Islet precursor cell (in vitro differentiated cells): Measurements from ENCODE around the gene RAF1.

Experiments used
- DNase-seq: peaks from one replicate; pipeline ENCODE4 v3.0.0-alpha.2; 2018

RAF1 gene

DNA sequence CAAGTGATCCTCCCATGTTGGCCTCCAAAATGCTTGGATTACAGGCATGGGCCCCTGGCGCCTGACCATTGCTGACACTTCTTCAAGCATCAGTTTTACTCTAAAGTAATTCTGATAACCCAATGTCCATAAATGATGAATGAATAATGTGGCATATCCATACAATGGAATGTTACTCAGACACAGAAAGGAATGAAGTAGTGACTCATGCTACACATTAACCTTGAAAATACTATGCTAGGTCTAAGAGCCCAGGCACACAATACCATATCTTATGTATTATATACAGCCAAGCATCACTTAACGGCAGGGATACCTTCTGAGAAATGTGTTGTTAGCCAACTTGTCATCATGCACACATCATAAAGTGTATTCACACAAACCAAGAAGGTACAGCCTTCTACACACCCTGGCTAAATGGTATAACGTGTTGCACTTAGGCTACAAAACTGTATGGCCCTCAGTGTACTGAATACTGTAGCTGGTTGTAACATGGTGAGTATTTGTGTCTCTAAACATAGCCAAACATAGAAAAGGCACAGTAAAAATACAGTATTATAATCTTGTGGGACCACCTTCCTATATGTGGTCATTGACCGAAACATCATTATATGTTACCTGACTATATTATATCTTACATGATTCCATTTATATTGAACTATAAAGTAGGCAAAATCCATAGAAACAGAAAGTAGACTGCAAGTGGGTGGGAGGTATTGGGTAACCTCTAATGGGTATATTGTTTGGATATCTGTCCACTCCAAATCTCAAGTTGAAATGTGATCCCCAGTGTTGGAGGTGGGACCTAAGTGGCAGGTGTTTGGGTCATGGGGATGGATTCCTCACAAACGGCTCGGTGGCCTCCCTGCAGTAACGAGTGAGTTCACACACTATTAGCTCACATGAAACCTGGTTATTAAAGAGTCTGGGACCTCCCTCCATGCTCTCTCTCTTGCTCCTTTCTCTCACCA lies 75.6 kb downstream of the RAF1 start:
- no peak for DNase-seq

GRCh38 chr3:12586403-12586802 lies 77.5 kb downstream of the RAF1 start:
- DNase-seq, result no peak

DNA sequence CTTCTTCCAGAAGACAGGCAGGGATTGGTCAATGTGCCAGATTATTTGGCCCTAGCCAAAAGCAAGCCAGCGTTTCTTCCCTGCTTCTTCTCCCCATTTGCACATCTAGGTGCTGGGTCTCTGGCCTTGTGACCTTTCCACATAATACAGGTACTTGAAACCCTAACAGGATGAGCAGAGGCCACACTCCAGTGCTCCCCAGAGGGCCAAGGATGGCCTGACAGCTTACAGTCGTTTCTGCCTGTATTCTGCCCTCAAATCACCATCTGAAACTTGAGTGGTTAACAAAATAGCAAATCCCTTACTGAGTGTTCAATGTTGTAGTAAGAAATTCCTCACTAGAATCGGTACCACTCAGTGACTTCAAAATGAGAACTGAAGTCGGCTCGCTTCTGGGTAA lies 77.9 kb downstream of the RAF1 start:
- no peak for DNase-seq

DNA sequence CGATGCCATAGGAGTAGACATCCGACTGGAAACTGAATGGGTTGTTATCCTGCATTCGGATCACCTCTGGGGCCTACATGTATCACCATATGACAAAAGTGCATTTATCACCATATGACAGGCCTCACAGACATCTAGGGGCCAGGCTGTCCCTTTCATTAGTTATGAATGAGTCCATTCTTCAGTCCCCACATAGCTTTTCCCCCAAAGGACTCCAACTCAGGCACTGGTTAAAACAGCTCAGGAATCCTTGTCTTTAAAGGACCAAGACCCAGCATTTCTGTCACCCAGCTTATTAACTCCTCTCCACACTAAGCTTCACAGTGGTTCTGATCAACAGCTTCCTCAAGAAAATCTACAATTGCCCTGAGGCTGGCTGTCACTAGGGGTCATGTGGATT lies 78.7 kb downstream of the RAF1 start:
- no peak for DNase-seq

GRCh38 chr3:12584083-12584482 lies 79.8 kb downstream of the RAF1 start:
- DNase-seq, result no peak

- DNase-seq, result no peak
Measured at GRCh38 chr3:12583280-12583679, 80.6 kb downstream of the RAF1 start.

- DNase-seq, result no peak
Measured at GRCh38 chr3:12582730-12583129, 81.2 kb downstream of the RAF1 start.

GRCh38 chr3:12579905-12580304 lies 84.0 kb downstream of the RAF1 start:
- no peak for DNase-seq

- no peak for DNase-seq
Measured at GRCh38 chr3:12579456-12579855, 84.5 kb downstream of the RAF1 start.

- no peak for DNase-seq
Measured at GRCh38 chr3:12578742-12579141, 85.2 kb downstream of the RAF1 start.

DNA sequence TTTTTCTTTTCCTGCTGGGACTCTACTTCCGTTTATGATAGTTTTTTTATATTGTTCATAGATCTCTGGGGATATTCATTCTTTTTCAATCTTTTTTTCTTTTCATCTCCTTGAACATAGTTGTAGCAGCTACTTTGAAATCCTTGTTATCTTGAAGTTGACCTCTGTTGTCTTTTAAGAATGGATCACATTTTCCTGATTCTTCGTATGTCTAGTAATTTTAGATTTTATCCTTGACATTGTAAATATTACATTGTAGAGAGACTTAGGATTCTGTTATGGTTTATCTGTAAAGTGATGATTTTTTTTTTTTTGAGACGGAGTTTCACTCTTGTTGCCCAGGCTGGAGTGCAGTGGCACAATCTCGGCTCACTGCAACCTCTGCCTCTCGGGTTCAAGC lies 86.5 kb downstream of the RAF1 start:
- DNase-seq, result no peak

DNA sequence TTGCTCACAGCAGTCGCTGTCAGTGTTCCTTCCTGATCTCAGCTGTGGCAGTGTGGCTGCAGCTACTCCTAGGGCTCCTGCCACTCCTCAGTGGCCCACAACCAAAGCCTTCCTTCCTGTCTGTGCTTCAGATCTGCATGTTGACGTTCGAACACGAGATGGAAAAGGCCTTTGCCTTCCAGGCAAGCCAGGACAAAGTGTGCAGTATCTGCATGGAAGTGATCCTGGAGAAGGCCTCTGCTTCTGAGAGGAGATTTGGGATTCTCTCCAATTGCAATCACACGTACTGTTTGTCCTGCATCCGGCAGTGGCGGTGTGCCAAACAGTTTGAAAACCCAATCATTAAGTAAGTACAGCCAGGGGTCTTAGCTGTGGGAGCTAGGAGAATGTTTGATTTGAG lies 89.3 kb downstream of the RAF1 start:
- DNase-seq, result no peak

GRCh38 chr3:12574131-12574530 lies 89.8 kb downstream of the RAF1 start:
- DNase-seq, result no peak

- DNase-seq, result peak; percentile 83
Measured at GRCh38 chr3:12571986-12572385, 91.9 kb downstream of the RAF1 start.

- DNase-seq, result no peak
Measured at GRCh38 chr3:12569836-12570235, 94.1 kb downstream of the RAF1 start.

GRCh38 chr3:12568747-12569146 lies 95.2 kb downstream of the RAF1 start:
- DNase-seq, result no peak

DNA sequence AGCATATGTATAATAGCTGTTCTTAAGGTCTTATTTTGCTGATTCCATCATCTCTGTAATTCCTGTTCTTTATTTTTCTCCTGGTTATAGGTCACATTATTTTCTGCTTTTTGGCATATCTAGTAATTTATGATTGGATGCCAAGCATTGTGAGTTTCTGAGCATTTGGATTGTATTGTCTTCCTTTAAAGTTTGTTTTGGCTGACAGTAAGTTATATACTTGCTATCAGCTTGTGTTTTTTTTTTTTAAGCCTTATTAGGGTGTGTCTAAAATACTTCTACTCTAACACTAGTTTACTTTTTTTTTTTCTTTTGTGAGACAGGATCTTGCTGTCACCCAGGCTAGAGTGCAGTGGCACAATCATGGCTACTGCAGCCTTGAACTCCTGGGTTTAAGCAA lies 96.9 kb downstream of the RAF1 start:
- no peak for DNase-seq

GRCh38 chr3:12562451-12562850 lies 101.5 kb downstream of the RAF1 start:
- DNase-seq, result no peak

- no peak for DNase-seq
Measured at GRCh38 chr3:12561397-12561796, 102.5 kb downstream of the RAF1 start.

DNA sequence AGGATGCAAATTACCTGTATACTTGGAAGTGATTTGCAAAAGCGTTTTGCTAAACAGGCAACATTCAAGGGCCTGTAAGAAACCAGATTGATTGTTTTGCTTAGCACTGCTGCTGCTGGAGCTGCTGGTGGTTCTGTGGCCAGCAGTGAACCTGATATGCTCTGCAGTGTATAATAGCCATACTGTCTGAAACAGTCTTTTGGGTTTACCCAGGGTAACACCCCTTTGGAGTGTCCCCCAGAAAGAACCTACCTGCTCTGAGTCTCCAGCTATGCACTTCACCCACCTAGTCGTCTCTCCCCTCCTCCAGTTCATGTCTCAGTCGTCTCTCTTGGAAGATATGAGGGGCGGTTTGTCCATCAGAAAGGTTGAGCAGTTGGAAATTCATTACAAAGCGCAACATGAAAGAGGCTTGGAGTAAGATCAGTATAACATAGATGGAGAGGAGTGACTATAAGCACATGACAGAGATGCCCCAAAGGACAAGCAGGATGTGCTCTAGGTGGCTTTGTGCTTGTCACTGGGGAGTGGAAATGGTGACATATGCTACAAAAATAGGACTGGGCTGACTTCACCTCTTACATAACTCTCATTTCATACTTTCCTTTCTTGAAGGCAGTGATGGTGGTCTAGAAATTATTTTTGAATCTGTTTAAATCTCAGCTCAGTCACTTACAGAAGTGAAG lies 103.3 kb downstream of the RAF1 start:
- DNase-seq, result no peak

DNA sequence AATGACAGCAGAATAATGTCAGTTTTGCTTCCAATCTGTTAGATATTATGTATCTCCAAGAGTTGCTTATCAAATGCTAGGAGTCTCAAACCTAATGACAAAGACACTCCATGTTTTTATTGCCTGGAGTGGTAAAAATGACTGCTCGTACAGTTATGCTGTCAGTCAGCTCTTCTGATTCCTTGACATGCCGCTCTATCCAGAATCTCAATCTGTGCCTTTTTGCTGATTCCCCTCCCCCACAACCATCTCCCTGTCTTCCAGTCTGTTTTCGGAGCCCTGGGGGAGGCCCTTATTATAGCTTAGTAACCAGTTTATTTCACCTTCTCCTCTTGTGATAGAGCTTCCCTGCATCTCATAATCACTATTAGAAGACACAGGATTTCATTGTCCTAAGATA lies 104.4 kb downstream of the RAF1 start:
- DNase-seq, result no peak

DNA sequence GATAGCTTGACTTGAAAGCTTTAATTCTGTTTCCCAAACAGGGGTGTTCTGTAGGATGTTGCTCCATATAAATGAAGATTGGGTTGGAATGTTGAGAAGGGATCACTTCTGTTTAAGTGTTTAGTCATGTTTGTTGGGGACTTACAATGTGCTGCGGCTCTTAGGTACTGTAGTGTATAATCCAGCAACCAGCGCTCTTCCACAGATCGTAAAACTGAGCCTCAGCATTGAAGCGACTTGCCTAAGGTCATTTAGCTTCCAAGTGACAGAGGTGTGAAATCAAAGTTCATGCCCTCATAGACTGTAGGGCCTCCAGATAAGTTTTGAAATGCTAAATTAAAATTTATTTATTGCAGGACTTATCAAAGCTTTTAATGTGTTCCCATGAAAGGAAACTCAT lies 105.2 kb downstream of the RAF1 start:
- no peak for DNase-seq

GRCh38 chr3:12557473-12558100 lies 106.3 kb downstream of the RAF1 start:
- no peak for DNase-seq
